Panc1 (cell line): ENCODE data around the gene LMAN1L.

Experiments used
- CTCF ChIP-seq: fragments of 450-650 bp; IDR thresholded peaks from 2 replicates; pipeline ENCODE4 v1.5.1; 2017; ENCODE audit warnings: mild to moderate bottlenecking
- POLR2AphosphoS5 ChIP-seq: IDR thresholded peaks from 2 replicates; pipeline ENCODE4 v1.6.1; 2012; ENCODE audit warnings: mild to moderate bottlenecking, low read depth, low read length, moderate library complexity

- TF ChIP-seq CTCF (no peak), POLR2AphosphoS5 (no peak)
Measured at GRCh38 chr15:74851960-74852359, 39.3 kb downstream of the LMAN1L start.
